NCI-H2196 (cell line): ENCODE measurements around the gene NFKBIA.
"Not testable (repeated sequence)": the region's sequence is repeated elsewhere in the genome, so short reads cannot be mapped to it uniquely, and the experiment has no call there.

Experiments
- DNase-seq: peaks from one replicate; lab custom pipeline; 2025; ENCODE audit not compliant: unreplicated experiment; lab: John Stamatoyannopoulos, UW

NFKBIA gene

GRCh38 chr14:35409595-35409994 is 5.0 kb upstream of the NFKBIA start:
- DNase-seq: no peak

- DNase-seq: no peak
These were observed 3.5 kb upstream of the NFKBIA start for GRCh38 chr14:35408026-35408425.

GRCh38 chr14:35407306-35407630 is 2.7 kb upstream of the NFKBIA start:
- DNase-seq: no peak

- peak; percentile 70 for DNase-seq
These were observed 2.2 kb upstream of the NFKBIA start for GRCh38 chr14:35406506-35407305.

- no peak for DNase-seq
These were observed 1.5 kb upstream of the NFKBIA start for GRCh38 chr14:35406090-35406489.

- DNase-seq: peak; percentile 41
These were observed 901 bp upstream of the NFKBIA start for GRCh38 chr14:35405304-35405996.

- peak; percentile 95 for DNase-seq
These were observed 723 bp downstream of the NFKBIA start for GRCh38 chr14:35403603-35404448.

GRCh38 chr14:35403114-35403602 is 1.4 kb downstream of the NFKBIA start:
- DNase-seq: no peak

- DNase-seq: no peak
These were observed 2.0 kb downstream of the NFKBIA start for GRCh38 chr14:35402323-35403113.

- no peak for DNase-seq
These were observed 2.9 kb downstream of the NFKBIA start for GRCh38 chr14:35401422-35402265.

- DNase-seq: no peak
These were observed 3.7 kb downstream of the NFKBIA start for GRCh38 chr14:35400648-35401421.

GRCh38 chr14:35399083-35399937 is 5.2 kb downstream of the NFKBIA start:
- no peak for DNase-seq

GRCh38 chr14:35398071-35398584 is 6.4 kb downstream of the NFKBIA start:
- DNase-seq: no peak

GRCh38 chr14:35396610-35397009 is 7.9 kb downstream of the NFKBIA start:
- DNase-seq: not testable (repeated sequence)

GRCh38 chr14:35395283-35395682 is 9.3 kb downstream of the NFKBIA start:
- DNase-seq: no peak

- no peak for DNase-seq
These were observed 10.1 kb downstream of the NFKBIA start for GRCh38 chr14:35394326-35395013.

- DNase-seq: no peak
These were observed 10.7 kb downstream of the NFKBIA start for GRCh38 chr14:35393826-35394225.
